NB4 (cell line): Measurements from ENCODE around the gene NR5A1.

ENCODE experiments used
- MYC ChIP-seq: IDR thresholded peaks from 2 replicates; pipeline ENCODE4 v1.6.1; 2011; ENCODE audit warnings: low read depth, low read length
- POLR2A ChIP-seq: IDR thresholded peaks from 2 replicates; pipeline ENCODE4 v1.6.1; 2011; ENCODE audit warnings: mild to moderate bottlenecking; ENCODE audit not compliant: insufficient read length; ENCODE audit errors: extremely low read depth
- TF ChIP-seq, protein P1 (sequence below): IDR thresholded peaks from one replicate; pipeline ENCODE4 v1.5.1; 2012; ENCODE audit warnings: low read depth, low read length
- TF ChIP-seq, protein P2 (sequence below): IDR thresholded peaks from 2 replicates; pipeline ENCODE4 v1.6.1; 2011; ENCODE audit warnings: low read depth, low read length

- TF ChIP-seq, protein P1, sequence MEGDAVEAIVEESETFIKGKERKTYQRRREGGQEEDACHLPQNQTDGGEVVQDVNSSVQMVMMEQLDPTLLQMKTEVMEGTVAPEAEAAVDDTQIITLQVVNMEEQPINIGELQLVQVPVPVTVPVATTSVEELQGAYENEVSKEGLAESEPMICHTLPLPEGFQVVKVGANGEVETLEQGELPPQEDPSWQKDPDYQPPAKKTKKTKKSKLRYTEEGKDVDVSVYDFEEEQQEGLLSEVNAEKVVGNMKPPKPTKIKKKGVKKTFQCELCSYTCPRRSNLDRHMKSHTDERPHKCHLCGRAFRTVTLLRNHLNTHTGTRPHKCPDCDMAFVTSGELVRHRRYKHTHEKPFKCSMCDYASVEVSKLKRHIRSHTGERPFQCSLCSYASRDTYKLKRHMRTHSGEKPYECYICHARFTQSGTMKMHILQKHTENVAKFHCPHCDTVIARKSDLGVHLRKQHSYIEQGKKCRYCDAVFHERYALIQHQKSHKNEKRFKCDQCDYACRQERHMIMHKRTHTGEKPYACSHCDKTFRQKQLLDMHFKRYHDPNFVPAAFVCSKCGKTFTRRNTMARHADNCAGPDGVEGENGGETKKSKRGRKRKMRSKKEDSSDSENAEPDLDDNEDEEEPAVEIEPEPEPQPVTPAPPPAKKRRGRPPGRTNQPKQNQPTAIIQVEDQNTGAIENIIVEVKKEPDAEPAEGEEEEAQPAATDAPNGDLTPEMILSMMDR: no peak
- no peak for TF ChIP-seq POLR2A
- TF ChIP-seq MYC: no peak
- TF ChIP-seq, protein P2, sequence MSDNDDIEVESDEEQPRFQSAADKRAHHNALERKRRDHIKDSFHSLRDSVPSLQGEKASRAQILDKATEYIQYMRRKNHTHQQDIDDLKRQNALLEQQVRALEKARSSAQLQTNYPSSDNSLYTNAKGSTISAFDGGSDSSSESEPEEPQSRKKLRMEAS: no peak
Measured at GRCh38 chr9:124495126-124496074, 11.8 kb downstream of the NR5A1 start.
